ENCODE data around the gene ALG9. TPM values are rescaled to one million over a fixed set of nuclear protein-coding genes. Genes with fewer than 3 reads are reported as not detected.

ALG9 gene
- total RNA-seq, 4 donors from 2014 or later = 26.7 to 35.1 (median 30.6) TPM

GRCh38 chr11:111815489-111815888 is 55.9 kb downstream of the ALG9 start:
- H3K27me3 ChIP-seq = no peaks in the 10 kb centered on the region
- H3K9me3 ChIP-seq = no peaks in the 10 kb centered on the region
- TF ChIP-seq EP300 (IDR thresholded peaks at IDR 0.05) = no peak
- no peak for TF ChIP-seq CTCF (IDR thresholded peaks at IDR 0.05)
- TF ChIP-seq POLR2A (IDR thresholded peaks at IDR 0.05) = no peak
- H3K36me3 ChIP-seq = peaks cover 0 to 18% (median 0%) of the 10 kb centered on the region in 3 donors
- peaks cover 0 to 18% (median 2%) of the 10 kb centered on the region in 4 donors for H3K4me1 ChIP-seq
- DNase-seq (ENCODE audit: low spot score in 2 of 2) = no peak
- no peak overlapping the region for H3K27ac ChIP-seq
- H3K4me3 ChIP-seq = no peak overlapping the region
- 98 to 100% methylated on average over 1 of the region's 1 CpG for whole genome bisulfite sequencing, 2 donors

GRCh38 chr11:111814557-111815320 is 56.6 kb downstream of the ALG9 start:
- H3K4me3 ChIP-seq = no peak overlapping the region
- peaks cover 0 to 21% (median 0%) of the 10 kb centered on the region in 3 donors for H3K36me3 ChIP-seq
- H3K27ac ChIP-seq = no peak overlapping the region
- H3K27me3 ChIP-seq = no peaks in the 10 kb centered on the region
- H3K9me3 ChIP-seq = no peaks in the 10 kb centered on the region
- peaks cover 0 to 11% (median 2%) of the 10 kb centered on the region in 4 donors for H3K4me1 ChIP-seq
- no peak for TF ChIP-seq POLR2A (IDR thresholded peaks at IDR 0.05)
- TF ChIP-seq CTCF (IDR thresholded peaks at IDR 0.05) = no peak
- no peak for TF ChIP-seq EP300 (IDR thresholded peaks at IDR 0.05)
- DNase-seq (ENCODE audit: low spot score in 2 of 2) = no peak
- 70 to 76% methylated on average over 8 of the region's 8 CpGs for WGBS, 2 donors

- TF ChIP-seq CTCF (IDR thresholded peaks at IDR 0.05) = no peak
- TF ChIP-seq EP300 (IDR thresholded peaks at IDR 0.05) = no peak
- no peak for TF ChIP-seq POLR2A (IDR thresholded peaks at IDR 0.05)
- 89 to 94% methylated on average over 1 of the region's 1 CpG for WGBS, 2 donors
- no peak for DNase-seq (ENCODE audit: low spot score in 2 of 2)
Observed at GRCh38 chr11:111814106-111814505, 57.3 kb downstream of the ALG9 start.

GRCh38 chr11:111812211-111812610 is 59.2 kb downstream of the ALG9 start:
- no peaks in the 10 kb centered on the region for H3K9me3 ChIP-seq
- no peak overlapping the region for H3K27ac ChIP-seq
- H3K4me1 ChIP-seq = peaks cover 0 to 4% (median 2%) of the 10 kb centered on the region in 4 donors
- H3K27me3 ChIP-seq = no peaks in the 10 kb centered on the region
- H3K4me3 ChIP-seq = no peak overlapping the region
- no peak for TF ChIP-seq POLR2A (IDR thresholded peaks at IDR 0.05)
- no peak for TF ChIP-seq EP300 (IDR thresholded peaks at IDR 0.05)
- TF ChIP-seq CTCF (IDR thresholded peaks at IDR 0.05) = no peak
- 98 to 100% methylated on average over 2 of the region's 2 CpGs for WGBS, 2 donors
- H3K36me3 ChIP-seq = peaks cover 0 to 47% (median 0%) of the 10 kb centered on the region in 3 donors
- DNase-seq (ENCODE audit: low spot score in 2 of 2) = no peak

More at GRCh38 chr11:111814106-111814505, 57.3 kb downstream of the ALG9 start:
- Histone ChIP-seq H3K4me1 (peaks cover 0 to 9% (median 2%) of the 10 kb centered on the region in 4 donors), H3K4me3 (no peak overlapping the region), H3K36me3 (peaks cover 0 to 28% (median 0%) of the 10 kb centered on the region in 3 donors), H3K27ac (no peak overlapping the region), H3K27me3 (no peaks in the 10 kb centered on the region), H3K9me3 (no peaks in the 10 kb centered on the region)

- Histone ChIP-seq H3K4me1 (peaks cover 0 to 4% (median 2%) of the 10 kb centered on the region in 4 donors), H3K36me3 (peaks cover 0 to 54% (median 0%) of the 10 kb centered on the region in 3 donors), H3K9me3 (no peaks in the 10 kb centered on the region), H3K27ac (no peak overlapping the region), H3K27me3 (no peaks in the 10 kb centered on the region), H3K4me3 (no peak overlapping the region)
- 96 to 99% methylated on average over 2 of the region's 2 CpGs for WGBS, 2 donors
- no peak for DNase-seq (ENCODE audit: low spot score in 2 of 2)
- TF ChIP-seq CTCF (IDR thresholded peaks at IDR 0.05) (no peak), POLR2A (IDR thresholded peaks at IDR 0.05) (no peak), EP300 (IDR thresholded peaks at IDR 0.05) (no peak)
Observed at GRCh38 chr11:111811445-111811844, 59.9 kb downstream of the ALG9 start.

All from tibial nerve (tissue), 4 donors.